Measurements from ENCODE around the gene HS3ST3B1. TPM values are rescaled to one million over a fixed set of nuclear protein-coding genes. Genes with fewer than 3 reads are reported as not detected.

Gene HS3ST3B1
- total RNA-seq, 2 donors from 2014 or later, result 0.78 to 2.8 TPM

Other genes with a start within 250 kb of the HS3ST3B1 start
- 10 to 100 TPM; 31.6 to 67.6 TPM for gene COX10, start 231.6 kb upstream of the HS3ST3B1 start, total RNA-seq
- not detected for gene CDRT15, start 64.2 kb upstream of the HS3ST3B1 start, total RNA-seq